Measurements from ENCODE around the gene AIM2.
"Not testable (repeated sequence)": the region's sequence is repeated elsewhere in the genome, so short reads cannot be mapped to it uniquely, and the experiment has no call there.

AIM2 gene

DNA sequence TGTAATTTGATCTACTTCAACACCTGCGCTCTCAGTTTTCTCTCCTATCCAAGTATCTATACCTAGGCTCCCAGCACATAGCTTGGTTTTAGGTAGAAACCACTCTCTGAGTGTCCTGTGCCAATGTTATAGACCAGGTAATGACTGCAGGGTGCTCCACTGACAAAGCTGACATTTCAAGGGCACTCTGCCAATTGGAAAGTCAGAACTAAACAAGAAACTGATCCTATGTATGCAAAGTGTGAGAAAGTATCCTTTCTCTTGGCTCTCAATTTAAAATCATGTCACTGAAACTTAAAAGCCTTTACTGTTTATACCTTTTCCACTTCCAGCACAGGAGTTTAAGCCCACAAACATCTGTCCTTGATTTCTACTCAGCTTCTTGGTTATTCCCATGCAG, 45.0 kb upstream of the AIM2 start:
- Histone ChIP-seq H3K79me2 (ENCODE audit: insufficient read depth, low read length) (no peaks in the 10 kb centered on the region), H4K20me1 (ENCODE audit: insufficient read depth, low read length) (no peaks in the 10 kb centered on the region), H3F3A (ENCODE audit: insufficient read depth, low read length) (no peaks in the 10 kb centered on the region), H3K9ac (ENCODE audit: low read length) (no peak overlapping the region), H3K9me3 (ENCODE audit: low read length) (no peaks in the 10 kb centered on the region), H3K4me3 (ENCODE audit: low read depth, low read length, poor library complexity, severe bottlenecking) (no peak overlapping the region), H3K36me3 (ENCODE audit: insufficient read depth, low read length) (no peaks in the 10 kb centered on the region), H3K4me2 (ENCODE audit: low read length) (no peak overlapping the region), H2AFZ (ENCODE audit: low read length) (no peak overlapping the region), H3K9me2 (ENCODE audit: low read depth, low read length) (no peaks in the 10 kb centered on the region), H3K27me3 (ENCODE audit: insufficient read depth, low read length) (no peaks in the 10 kb centered on the region; the same call in 1 of the 2 replicates), H3K4me1 (ENCODE audit: insufficient read depth, low read length, severe bottlenecking) (no peaks in the 10 kb centered on the region), H3K27ac (ENCODE audit: low read depth, low read length, poor library complexity, severe bottlenecking) (no peak overlapping the region)
- TF ChIP-seq EZH2 (IDR thresholded peaks at IDR 0.05; ENCODE audit: borderline replicate concordance, low read length) = no peak
- TF ChIP-seq, protein P1, sequence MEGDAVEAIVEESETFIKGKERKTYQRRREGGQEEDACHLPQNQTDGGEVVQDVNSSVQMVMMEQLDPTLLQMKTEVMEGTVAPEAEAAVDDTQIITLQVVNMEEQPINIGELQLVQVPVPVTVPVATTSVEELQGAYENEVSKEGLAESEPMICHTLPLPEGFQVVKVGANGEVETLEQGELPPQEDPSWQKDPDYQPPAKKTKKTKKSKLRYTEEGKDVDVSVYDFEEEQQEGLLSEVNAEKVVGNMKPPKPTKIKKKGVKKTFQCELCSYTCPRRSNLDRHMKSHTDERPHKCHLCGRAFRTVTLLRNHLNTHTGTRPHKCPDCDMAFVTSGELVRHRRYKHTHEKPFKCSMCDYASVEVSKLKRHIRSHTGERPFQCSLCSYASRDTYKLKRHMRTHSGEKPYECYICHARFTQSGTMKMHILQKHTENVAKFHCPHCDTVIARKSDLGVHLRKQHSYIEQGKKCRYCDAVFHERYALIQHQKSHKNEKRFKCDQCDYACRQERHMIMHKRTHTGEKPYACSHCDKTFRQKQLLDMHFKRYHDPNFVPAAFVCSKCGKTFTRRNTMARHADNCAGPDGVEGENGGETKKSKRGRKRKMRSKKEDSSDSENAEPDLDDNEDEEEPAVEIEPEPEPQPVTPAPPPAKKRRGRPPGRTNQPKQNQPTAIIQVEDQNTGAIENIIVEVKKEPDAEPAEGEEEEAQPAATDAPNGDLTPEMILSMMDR (IDR thresholded peaks at IDR 0.05; ENCODE audit: low read length) = no peak

DNA sequence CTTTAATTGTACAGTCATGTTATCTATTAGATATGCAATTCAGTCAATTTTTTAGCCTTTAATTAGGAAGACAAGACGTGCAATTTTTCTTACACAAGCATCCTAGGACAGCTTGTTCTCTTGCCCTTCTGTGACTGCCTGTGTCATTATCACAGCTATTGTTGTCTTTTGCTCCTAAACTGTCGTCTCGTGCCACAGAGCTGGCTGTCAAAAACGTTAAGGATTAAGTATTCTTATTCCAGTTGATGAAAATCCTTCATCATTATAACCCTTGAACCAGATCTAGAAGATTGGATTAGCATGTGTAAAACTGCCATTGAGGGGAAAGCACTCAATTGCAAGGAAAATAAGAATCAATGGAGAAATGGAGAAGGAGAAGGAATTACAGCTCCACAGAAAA, 43.8 kb upstream of the AIM2 start:
- Histone ChIP-seq H3K9me3 (ENCODE audit: low read length) (no peaks in the 10 kb centered on the region), H3K4me1 (ENCODE audit: insufficient read depth, low read length, severe bottlenecking) (no peaks in the 10 kb centered on the region), H3K9me2 (ENCODE audit: low read depth, low read length) (no peaks in the 10 kb centered on the region), H3K27me3 (ENCODE audit: insufficient read depth, low read length) (no peaks in the 10 kb centered on the region; the same call in 1 of the 2 replicates), H3K4me2 (ENCODE audit: low read length) (no peak overlapping the region), H3K36me3 (ENCODE audit: insufficient read depth, low read length) (no peaks in the 10 kb centered on the region), H3F3A (ENCODE audit: insufficient read depth, low read length) (no peaks in the 10 kb centered on the region), H3K79me2 (ENCODE audit: insufficient read depth, low read length) (no peaks in the 10 kb centered on the region), H3K9ac (ENCODE audit: low read length) (no peak overlapping the region), H2AFZ (ENCODE audit: low read length) (no peak overlapping the region), H3K27ac (ENCODE audit: low read depth, low read length, poor library complexity, severe bottlenecking) (no peak overlapping the region), H3K4me3 (ENCODE audit: low read depth, low read length, poor library complexity, severe bottlenecking) (no peak overlapping the region), H4K20me1 (ENCODE audit: insufficient read depth, low read length) (no peaks in the 10 kb centered on the region)
- TF ChIP-seq, protein P1 (IDR thresholded peaks at IDR 0.05; ENCODE audit: low read length) = no peak
- no peak for TF ChIP-seq EZH2 (IDR thresholded peaks at IDR 0.05; ENCODE audit: borderline replicate concordance, low read length)

DNA sequence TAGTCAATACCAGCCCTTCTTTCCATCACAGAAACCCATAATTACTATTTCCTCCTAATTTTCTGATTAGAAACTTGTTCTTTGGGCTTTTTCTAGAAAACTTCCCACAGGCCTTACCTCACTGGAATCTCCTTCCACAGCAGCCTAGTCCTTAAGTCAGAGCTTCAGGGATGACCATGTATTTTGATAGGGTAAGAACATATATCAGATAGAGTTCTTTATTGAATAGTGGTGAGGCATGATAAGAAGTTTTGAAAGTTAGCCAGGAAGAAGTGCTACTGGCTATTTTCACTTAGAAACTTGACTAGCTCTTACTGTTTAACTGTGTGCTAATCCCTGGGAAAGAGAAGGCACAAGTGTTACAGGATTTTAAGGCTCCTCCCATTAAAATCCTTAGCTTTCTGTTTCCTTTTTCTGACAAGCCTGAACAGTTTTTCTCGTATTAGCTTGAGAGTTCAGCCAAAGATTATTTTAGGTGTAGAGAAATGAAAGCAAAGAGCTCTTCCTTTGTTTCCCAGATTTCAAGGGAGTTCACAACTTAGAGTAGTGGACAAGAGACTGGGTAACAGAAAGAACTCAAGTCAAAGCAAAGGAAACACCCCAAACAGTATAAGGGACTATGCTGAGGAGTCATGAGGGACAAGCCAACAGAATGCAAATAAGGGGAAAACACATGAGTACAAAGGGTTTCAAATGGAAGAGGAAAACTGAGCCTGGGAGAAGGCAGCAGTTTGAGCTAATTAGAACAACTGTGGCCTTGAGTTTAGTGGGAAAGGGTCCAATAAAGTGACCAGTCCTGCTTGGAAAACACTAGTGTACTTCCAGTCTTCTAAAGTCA, 37.2 kb upstream of the AIM2 start:
- Histone ChIP-seq H3K4me2 (ENCODE audit: low read length) (no peak overlapping the region), H2AFZ (ENCODE audit: low read length) (no peak overlapping the region), H3K9me2 (ENCODE audit: low read depth, low read length) (no peaks in the 10 kb centered on the region), H3K79me2 (ENCODE audit: insufficient read depth, low read length) (no peaks in the 10 kb centered on the region), H3F3A (ENCODE audit: insufficient read depth, low read length) (no peaks in the 10 kb centered on the region), H3K9ac (ENCODE audit: low read length) (no peak overlapping the region), H3K27ac (ENCODE audit: low read depth, low read length, poor library complexity, severe bottlenecking) (no peak overlapping the region), H3K4me1 (ENCODE audit: insufficient read depth, low read length, severe bottlenecking) (no peaks in the 10 kb centered on the region), H4K20me1 (ENCODE audit: insufficient read depth, low read length) (no peaks in the 10 kb centered on the region), H3K36me3 (ENCODE audit: insufficient read depth, low read length) (no peaks in the 10 kb centered on the region), H3K27me3 (ENCODE audit: insufficient read depth, low read length) (no peaks in the 10 kb centered on the region; the same call in 1 of the 2 replicates), H3K9me3 (ENCODE audit: low read length) (no peaks in the 10 kb centered on the region), H3K4me3 (ENCODE audit: low read depth, low read length, poor library complexity, severe bottlenecking) (no peak overlapping the region)
- TF ChIP-seq, protein P1 (IDR thresholded peaks at IDR 0.05; ENCODE audit: low read length) = no peak

DNA sequence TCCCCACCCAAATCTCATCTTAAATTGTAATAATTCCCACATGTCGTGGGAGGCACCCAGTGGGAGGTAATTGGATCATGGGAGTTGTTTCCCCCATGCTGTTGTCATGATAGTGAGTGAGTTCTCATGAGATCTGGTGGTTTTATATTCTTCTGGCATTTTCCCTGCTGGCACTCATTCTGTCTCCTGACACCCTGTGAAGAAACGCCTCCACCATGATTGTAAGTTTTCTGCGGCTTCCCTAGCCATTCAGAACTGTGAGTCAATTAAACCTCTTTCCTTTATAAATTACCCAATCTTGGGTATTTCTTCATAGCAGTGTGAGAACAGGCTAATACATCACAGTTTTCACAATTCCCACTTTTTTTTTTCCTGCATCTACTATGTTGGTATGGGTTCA, 26.5 kb upstream of the AIM2 start:
- H4K20me1 ChIP-seq (ENCODE audit: insufficient read depth, low read length); H3K27me3 ChIP-seq (ENCODE audit: insufficient read depth, low read length): not testable (repeated sequence)

More for the DNA sequence above, 26.5 kb upstream of the AIM2 start:
- H3K9me3 ChIP-seq (ENCODE audit: low read length); H3K79me2 ChIP-seq (ENCODE audit: insufficient read depth, low read length); H3F3A ChIP-seq (ENCODE audit: insufficient read depth, low read length); H3K9ac ChIP-seq (ENCODE audit: low read length); H2AFZ ChIP-seq (ENCODE audit: low read length); H3K4me2 ChIP-seq (ENCODE audit: low read length); H3K27ac ChIP-seq (ENCODE audit: low read depth, low read length, poor library complexity, severe bottlenecking); H3K9me2 ChIP-seq (ENCODE audit: low read depth, low read length); H3K36me3 ChIP-seq (ENCODE audit: insufficient read depth, low read length); H3K4me3 ChIP-seq (ENCODE audit: low read depth, low read length, poor library complexity, severe bottlenecking); H3K4me1 ChIP-seq (ENCODE audit: insufficient read depth, low read length, severe bottlenecking): not testable (repeated sequence)

Measured in OCI-LY1 (cell line).